ENCODE measurements around the gene MIS12. TPM values are rescaled to one million over a fixed set of nuclear protein-coding genes. Genes with fewer than 3 reads are reported as not detected.

Gene MIS12
- total and polyA plus RNA-seq, 2 donors (not counting 1 experiment from before 2014, with no cell fraction given) = 20.9 to 41.1 TPM

DNA sequence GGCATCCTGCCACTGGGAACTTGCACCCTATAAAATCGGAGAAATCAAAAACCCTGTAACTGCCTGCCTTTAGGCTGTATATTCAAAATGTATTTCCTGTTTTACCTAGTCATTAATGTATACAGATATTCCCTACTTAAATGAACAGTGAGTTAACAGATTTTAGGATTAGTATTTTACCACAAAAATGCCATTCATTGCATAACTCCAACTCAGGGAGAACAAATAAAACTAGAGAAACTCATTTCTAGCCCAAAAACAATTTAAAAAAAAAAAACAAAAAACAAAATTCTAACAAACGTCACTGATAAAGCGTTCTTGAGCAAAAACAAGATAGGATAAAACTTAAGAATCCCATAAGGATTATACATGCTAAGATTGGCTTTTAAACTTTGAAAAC lies 13.9 kb upstream of the MIS12 start:
- peaks cover 25% of the 10 kb centered on the region for H3K79me2 ChIP-seq (ENCODE audit: control insufficient read depth, insufficient read depth, low read length)
- no peak overlapping the region for H3K27ac ChIP-seq (ENCODE audit: low read length in 2 of 2)
- H3K27me3 Mint-ChIP-seq = no peaks in the 10 kb centered on the region
- no peak overlapping the region for H3K27ac Mint-ChIP-seq
- ChIA-PET POLR2A (no interaction called here), CTCF (no interaction called here)
- H3K27me3 ChIP-seq (replicated peaks in 1 of 4; ENCODE audit: control extremely low read depth in 1 of 4, control insufficient read depth in 3 of 4, insufficient read depth in 4 of 4, low read length in 3 of 4) = no peaks in the 10 kb centered on the region
- H3K4me2 ChIP-seq (replicated peaks; ENCODE audit: low read depth, low read length, poor library complexity, severe bottlenecking) = no peak overlapping the region
- WGBS (ENCODE audit: insufficient coverage) = no CpG with 5 or more reads among the region's 3 CpGs
- no peak overlapping the region for H3K4me3 Mint-ChIP-seq
- peaks cover 4 to 13% of the 10 kb centered on the region in 2 donors for H3K4me1 ChIP-seq (ENCODE audit: control insufficient read depth in 2 of 2, insufficient read depth in 2 of 2, low read length in 2 of 2)
- H2AFZ ChIP-seq (ENCODE audit: insufficient read depth, low read depth, low read length, poor library complexity, severe bottlenecking) = no peak overlapping the region
- peaks cover 17% of the 10 kb centered on the region for H3K4me1 Mint-ChIP-seq
- TF ChIP-seq EZH2 (IDR thresholded peaks at IDR 0.05; ENCODE audit: borderline replicate concordance, insufficient read depth, low read depth, low read length, poor library complexity, severe bottlenecking) = no peak
- TF ChIP-seq, protein P1, sequence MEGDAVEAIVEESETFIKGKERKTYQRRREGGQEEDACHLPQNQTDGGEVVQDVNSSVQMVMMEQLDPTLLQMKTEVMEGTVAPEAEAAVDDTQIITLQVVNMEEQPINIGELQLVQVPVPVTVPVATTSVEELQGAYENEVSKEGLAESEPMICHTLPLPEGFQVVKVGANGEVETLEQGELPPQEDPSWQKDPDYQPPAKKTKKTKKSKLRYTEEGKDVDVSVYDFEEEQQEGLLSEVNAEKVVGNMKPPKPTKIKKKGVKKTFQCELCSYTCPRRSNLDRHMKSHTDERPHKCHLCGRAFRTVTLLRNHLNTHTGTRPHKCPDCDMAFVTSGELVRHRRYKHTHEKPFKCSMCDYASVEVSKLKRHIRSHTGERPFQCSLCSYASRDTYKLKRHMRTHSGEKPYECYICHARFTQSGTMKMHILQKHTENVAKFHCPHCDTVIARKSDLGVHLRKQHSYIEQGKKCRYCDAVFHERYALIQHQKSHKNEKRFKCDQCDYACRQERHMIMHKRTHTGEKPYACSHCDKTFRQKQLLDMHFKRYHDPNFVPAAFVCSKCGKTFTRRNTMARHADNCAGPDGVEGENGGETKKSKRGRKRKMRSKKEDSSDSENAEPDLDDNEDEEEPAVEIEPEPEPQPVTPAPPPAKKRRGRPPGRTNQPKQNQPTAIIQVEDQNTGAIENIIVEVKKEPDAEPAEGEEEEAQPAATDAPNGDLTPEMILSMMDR (IDR thresholded peaks at IDR 0.05) = no peak
- H3K9me3 ChIP-seq (ENCODE audit: control extremely low read depth in 1 of 3, control insufficient read depth in 2 of 3, insufficient read depth in 1 of 3, low read length in 2 of 3) = peaks cover 0 to 1% (median 0%) of the 10 kb centered on the region in 3 donors
- H4K20me1 ChIP-seq (ENCODE audit: control insufficient read depth, insufficient read depth, low read length, poor library complexity, severe bottlenecking) = peaks cover 5% of the 10 kb centered on the region
- intact Hi-C loops (cut with micrococcal nuclease) = no loop called here
- H3K9ac ChIP-seq (ENCODE audit: low read length) = no peak overlapping the region
- no peaks in the 10 kb centered on the region for H3K9me3 Mint-ChIP-seq (ENCODE audit: insufficient read depth)
- no peak for ATAC-seq (ENCODE audit: low read depth)
- no peak overlapping the region for H3K4me3 ChIP-seq (ENCODE audit: control extremely low read depth in 1 of 5, extremely low read depth in 1 of 5, insufficient read depth in 1 of 5, low read depth in 2 of 5, low read length in 4 of 5)
- DNase-seq = no peak
- peaks cover 12 to 36% of the 10 kb centered on the region in 2 experiments for H3K36me3 ChIP-seq (replicated peaks in 1 of 2; ENCODE audit: control extremely low read depth in 1 of 2, control insufficient read depth in 1 of 2, extremely low read depth in 1 of 2, insufficient read depth in 2 of 2, low read length in 1 of 2)

GRCh38 chr17:5473906-5474305 lies 12.5 kb upstream of the MIS12 start:
- Histone ChIP-seq H3K27ac (ENCODE audit: low read length in 2 of 2) (no peak overlapping the region), H3K9ac (ENCODE audit: low read length) (no peak overlapping the region), H3K9me3 (ENCODE audit: control extremely low read depth in 1 of 3, control insufficient read depth in 2 of 3, insufficient read depth in 1 of 3, low read length in 2 of 3) (peaks cover 0 to 1% (median 0%) of the 10 kb centered on the region in 3 donors), H2AFZ (ENCODE audit: insufficient read depth, low read depth, low read length, poor library complexity, severe bottlenecking) (no peak overlapping the region), H3K4me3 (ENCODE audit: control extremely low read depth in 1 of 5, extremely low read depth in 1 of 5, insufficient read depth in 1 of 5, low read depth in 2 of 5, low read length in 4 of 5) (no peak overlapping the region), H3K36me3 (replicated peaks in 1 of 2; ENCODE audit: control extremely low read depth in 1 of 2, control insufficient read depth in 1 of 2, extremely low read depth in 1 of 2, insufficient read depth in 2 of 2, low read length in 1 of 2) (peaks cover 23 to 50% of the 10 kb centered on the region in 2 experiments), H3K4me2 (replicated peaks; ENCODE audit: low read depth, low read length, poor library complexity, severe bottlenecking) (no peak overlapping the region), H3K27me3 (replicated peaks in 1 of 4; ENCODE audit: control extremely low read depth in 1 of 4, control insufficient read depth in 3 of 4, insufficient read depth in 4 of 4, low read length in 3 of 4) (no peaks in the 10 kb centered on the region), H4K20me1 (ENCODE audit: control insufficient read depth, insufficient read depth, low read length, poor library complexity, severe bottlenecking) (peaks cover 15% of the 10 kb centered on the region), H3K79me2 (ENCODE audit: control insufficient read depth, insufficient read depth, low read length) (peaks cover 22% of the 10 kb centered on the region), H3K4me1 (ENCODE audit: control insufficient read depth in 2 of 2, insufficient read depth in 2 of 2, low read length in 2 of 2) (peaks cover 0 to 4% of the 10 kb centered on the region in 2 donors)
- no peak for TF ChIP-seq EZH2 (IDR thresholded peaks at IDR 0.05; ENCODE audit: borderline replicate concordance, insufficient read depth, low read depth, low read length, poor library complexity, severe bottlenecking)
- TF ChIP-seq, protein P1 (IDR thresholded peaks at IDR 0.05) = no peak
- ATAC-seq (ENCODE audit: low read depth) = no peak
- CTCF ChIA-PET = interaction anchor here (1.3 kb wide), 1 partner anchor 11 kb away, joined by 4 read pairs; no protein-coding TSS in a partner anchor
- peaks cover 8% of the 10 kb centered on the region for H3K4me1 Mint-ChIP-seq
- no peaks in the 10 kb centered on the region for H3K27me3 Mint-ChIP-seq
- H3K4me3 Mint-ChIP-seq = no peak overlapping the region
- no peak overlapping the region for H3K27ac Mint-ChIP-seq
- 100% methylated on average over 1 of the region's 2 CpGs for WGBS (ENCODE audit: insufficient coverage)
- POLR2A ChIA-PET = no interaction called here
- no peak for DNase-seq
- intact Hi-C loops (cut with micrococcal nuclease) = no loop called here
- H3K9me3 Mint-ChIP-seq (ENCODE audit: insufficient read depth) = no peaks in the 10 kb centered on the region

Measured in B cell (primary cell).